HEK293T (cell line): ENCODE data around the gene PIEZO2.

Source experiments
- CTCF ChIA-PET: fragments of 350-600 bp; formaldehyde crosslinking; extraction: SDS; loops from one replicate; lab custom pipeline; 2021; ENCODE audit warnings: antibody characterized with exemption, inconsistent platforms; lab: Yijun Ruan, JAX
- POLR2A ChIA-PET: fragments of 350-600 bp; formaldehyde crosslinking; extraction: SDS; loops from one replicate; lab custom pipeline; 2020; ENCODE audit warnings: antibody characterized with exemption, inconsistent platforms; lab: Yijun Ruan, JAX
- DNase-seq: peaks from one replicate; pipeline ENCODE4 v3.0.0; 2012; ENCODE audit warnings: mixed read lengths; ENCODE audit errors: extremely low spot score
- ARNT ChIP-seq: fragments of 450-650 bp; IDR thresholded peaks from 2 replicates; pipeline ENCODE4 v1.6.1; 2017; ENCODE audit warnings: mild to moderate bottlenecking
- BHLHE40 ChIP-seq: fragments of 450-650 bp; IDR thresholded peaks from 2 replicates; pipeline ENCODE4 v1.6.1; 2016; ENCODE audit warnings: mild to moderate bottlenecking, moderate library complexity, borderline replicate concordance
- CTBP1 ChIP-seq: fragments of 450-650 bp; IDR thresholded peaks from 2 replicates; pipeline ENCODE4 v1.6.1; 2016; ENCODE audit warnings: borderline replicate concordance
- ELF4 ChIP-seq: fragments of 450-650 bp; IDR thresholded peaks from 2 replicates; pipeline ENCODE4 v1.6.1; 2017; ENCODE audit warnings: antibody characterized with exemption
- FOXA1 ChIP-seq: fragments of 450-650 bp; IDR thresholded peaks from 2 replicates; pipeline ENCODE4 v1.6.1; 2016; ENCODE audit warnings: mild to moderate bottlenecking
- FOXK2 ChIP-seq: fragments of 450-650 bp; IDR thresholded peaks from 2 replicates; pipeline ENCODE4 v1.6.1; 2016; ENCODE audit warnings: mild to moderate bottlenecking
- FOXM1 ChIP-seq: fragments of 450-650 bp; IDR thresholded peaks from 2 replicates; pipeline ENCODE4 v1.6.1; 2017; ENCODE audit warnings: mild to moderate bottlenecking, borderline replicate concordance
- HDGF ChIP-seq: fragments of 450-650 bp; IDR thresholded peaks from 2 replicates; pipeline ENCODE4 v1.6.1; 2017; ENCODE audit warnings: antibody characterized with exemption, borderline replicate concordance
- L3MBTL2 ChIP-seq: fragments of 450-650 bp; conservative IDR thresholded peaks from 2 replicates; pipeline ENCODE4 v1.6.1; 2016; ENCODE audit warnings: mild to moderate bottlenecking
- LEF1 ChIP-seq: fragments of 450-650 bp; IDR thresholded peaks from 2 replicates; pipeline ENCODE4 v1.6.1; 2017; ENCODE audit warnings: mild to moderate bottlenecking, borderline replicate concordance
- NFRKB ChIP-seq: fragments of 450-650 bp; IDR thresholded peaks from 2 replicates; pipeline ENCODE4 v1.6.1; 2016; ENCODE audit warnings: mild to moderate bottlenecking, moderate library complexity
- PKNOX1 ChIP-seq: fragments of 450-650 bp; IDR thresholded peaks from 2 replicates; pipeline ENCODE4 v1.6.1; 2016
- SP1 ChIP-seq: fragments of 450-650 bp; IDR thresholded peaks from 2 replicates; pipeline ENCODE4 v1.6.1; 2017
- SUZ12 ChIP-seq: fragments of 450-650 bp; IDR thresholded peaks from 2 replicates; pipeline ENCODE4 v1.6.1; 2016; ENCODE audit warnings: mild to moderate bottlenecking
- TARDBP ChIP-seq: fragments of 450-650 bp; IDR thresholded peaks from 2 replicates; pipeline ENCODE4 v1.6.1; 2016
- ZNF384 ChIP-seq: fragments of 450-650 bp; IDR thresholded peaks from 2 replicates; pipeline ENCODE4 v1.6.1; 2016

Gene PIEZO2

GRCh38 chr18:11035814-11036495 lies 113.4 kb downstream of the PIEZO2 start:
- ChIA-PET POLR2A (interaction anchor here (1.1 kb wide), 1 partner anchor 200 kb away, joined by 4 read pairs; no protein-coding TSS in a partner anchor), CTCF (interaction anchor here (0.5 kb wide), 1 partner anchor 309 kb away, joined by 3 read pairs; no protein-coding TSS in a partner anchor)
- TF ChIP-seq FOXA1, result no peak
- TF ChIP-seq BHLHE40, result no peak
- TF ChIP-seq HDGF, result no peak
- TF ChIP-seq FOXK2, result no peak
- no peak for TF ChIP-seq FOXM1
- no peak for TF ChIP-seq ARNT
- no peak for TF ChIP-seq TARDBP
- TF ChIP-seq CTBP1, result no peak
- no peak for TF ChIP-seq ZNF384
- no peak for TF ChIP-seq ELF4
- DNase-seq, result no peak

- POLR2A ChIA-PET, result interaction anchor here (1.1 kb wide), 1 partner anchor 199 kb away, joined by 4 read pairs; no protein-coding TSS in a partner anchor
- CTCF ChIA-PET, result interaction anchor here (0.5 kb wide), 1 partner anchor 308 kb away, joined by 3 read pairs; no protein-coding TSS in a partner anchor
- no peak for TF ChIP-seq FOXA1
- TF ChIP-seq L3MBTL2, result no peak
- TF ChIP-seq SP1, result no peak
- no peak for TF ChIP-seq NFRKB
- TF ChIP-seq FOXK2, result no peak
- TF ChIP-seq CTBP1, result no peak
- TF ChIP-seq SUZ12, result no peak
- no peak for TF ChIP-seq TARDBP
- TF ChIP-seq PKNOX1, result no peak
- TF ChIP-seq ARNT, result no peak
- no peak for TF ChIP-seq HDGF
- TF ChIP-seq FOXM1, result no peak
- TF ChIP-seq BHLHE40, result no peak
- no peak for TF ChIP-seq ELF4
- no peak for TF ChIP-seq LEF1
- DNase-seq, result no peak
These were observed 114.0 kb downstream of the PIEZO2 start for GRCh38 chr18:11035376-11035775.

GRCh38 chr18:11034884-11035283 lies 114.5 kb downstream of the PIEZO2 start:
- DNase-seq, result no peak
- TF ChIP-seq CTBP1 (no peak), BHLHE40 (no peak), ARNT (no peak), L3MBTL2 (no peak), TARDBP (no peak), SUZ12 (no peak), ZNF384 (no peak), HDGF (no peak), LEF1 (no peak), FOXM1 (no peak), NFRKB (no peak), PKNOX1 (no peak), SP1 (no peak)
- ChIA-PET POLR2A (interaction anchor here (1.1 kb wide), 1 partner anchor 199 kb away, joined by 4 read pairs; no protein-coding TSS in a partner anchor), CTCF (no interaction called here)

- CTCF ChIA-PET, result no interaction called here
- POLR2A ChIA-PET, result no interaction called here
- TF ChIP-seq FOXA1 (no peak), FOXM1 (no peak), ARNT (no peak), HDGF (no peak), PKNOX1 (no peak), NFRKB (no peak), BHLHE40 (no peak), CTBP1 (no peak), ELF4 (no peak), LEF1 (no peak), L3MBTL2 (no peak), SUZ12 (no peak), FOXK2 (no peak), SP1 (no peak), TARDBP (no peak), ZNF384 (no peak)
- DNase-seq, result no peak
These were observed 115.9 kb downstream of the PIEZO2 start for GRCh38 chr18:11033503-11033902.

GRCh38 chr18:11031966-11032365 lies 117.4 kb downstream of the PIEZO2 start:
- POLR2A ChIA-PET, result no interaction called here
- no peak for TF ChIP-seq HDGF
- TF ChIP-seq FOXK2, result no peak
- no peak for TF ChIP-seq ZNF384
- no peak for TF ChIP-seq ARNT
- TF ChIP-seq NFRKB, result no peak
- no peak for TF ChIP-seq ELF4
- no peak for TF ChIP-seq PKNOX1
- TF ChIP-seq TARDBP, result no peak
- TF ChIP-seq FOXA1, result no peak
- no peak for TF ChIP-seq L3MBTL2
- TF ChIP-seq CTBP1, result no peak
- no peak for TF ChIP-seq FOXM1
- TF ChIP-seq SP1, result no peak
- no peak for TF ChIP-seq SUZ12
- TF ChIP-seq BHLHE40, result no peak
- TF ChIP-seq LEF1, result no peak
- DNase-seq, result no peak
- CTCF ChIA-PET, result no interaction called here
